GM12891 (cell line): Measurements from ENCODE around the gene TNS3.
"Not testable (repeated sequence)": the region's sequence is repeated elsewhere in the genome, so short reads cannot be mapped to it uniquely, and the experiment has no call there.

ENCODE experiments used
- DNase-seq: peaks from one replicate; pipeline ENCODE4 v3.0.0; 2011; ENCODE audit warnings: low spot score; ENCODE audit not compliant: insufficient read length
- FAIRE-seq: peaks from 2 replicates; lab custom pipeline; 2011; peaks lifted over from hg19 to GRCh38; lab: Jason Lieb, UNC
- PAX5 ChIP-seq: IDR thresholded peaks from 2 replicates; pipeline ENCODE4 v1.6.1; 2011; ENCODE audit warnings: low read length, moderate library complexity, mild to moderate bottlenecking; ENCODE audit not compliant: insufficient read depth, severe bottlenecking
- POLR2A ChIP-seq: IDR thresholded peaks from 2 replicates; pipeline ENCODE4 v1.6.1; 2011; ENCODE audit warnings: low read depth, low read length, control low read depth
- POLR2AphosphoS5 ChIP-seq: IDR thresholded peaks from 2 replicates; pipeline ENCODE4 v1.6.1; 2011; ENCODE audit warnings: low read depth, low read length, control low read depth
- POU2F2 ChIP-seq: IDR thresholded peaks from 2 replicates; pipeline ENCODE4 v1.6.1; 2011; ENCODE audit warnings: low read depth, mild to moderate bottlenecking, control low read depth, low read length, moderate library complexity
- SPI1 ChIP-seq: IDR thresholded peaks from 2 replicates; pipeline ENCODE4 v1.6.1; 2011; ENCODE audit warnings: low read depth, low read length, control low read depth
- TAF1 ChIP-seq: IDR thresholded peaks from 2 replicates; pipeline ENCODE4 v1.6.1; 2011; ENCODE audit warnings: low read depth, low read length, control low read depth

The TNS3 gene

DNA sequence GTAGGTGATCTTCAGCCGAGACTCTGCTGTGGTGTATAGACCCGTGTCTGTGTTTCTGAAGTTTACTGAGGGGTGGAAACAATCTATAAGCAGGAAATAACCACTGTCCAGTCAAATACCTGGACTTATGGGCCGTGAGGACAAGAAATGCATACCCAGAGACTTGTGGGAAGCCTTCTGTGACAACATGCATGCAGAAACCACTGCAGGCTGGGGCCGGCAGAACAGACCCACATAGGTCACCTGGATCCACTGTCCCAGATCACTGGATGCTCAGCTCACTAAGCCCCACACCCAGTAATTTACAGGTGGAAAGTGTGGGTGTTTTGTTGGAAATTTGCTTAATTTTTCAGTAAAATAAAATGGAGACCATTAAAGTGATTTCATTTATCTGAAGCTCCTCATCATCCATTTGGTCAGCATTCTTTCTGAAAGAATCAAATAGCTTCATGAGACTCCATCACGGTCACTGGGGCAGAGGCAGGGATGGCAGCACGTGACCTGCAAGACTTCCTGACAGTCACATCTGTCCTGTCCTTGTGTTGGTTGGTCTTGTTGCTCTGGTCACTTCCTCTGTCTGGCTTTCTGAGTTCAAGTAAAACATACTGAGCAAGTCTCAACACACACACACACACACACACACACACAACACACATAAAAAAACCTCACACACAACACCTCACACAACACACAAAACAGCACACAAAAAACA is 108.3 kb downstream of the TNS3 start:
- TF ChIP-seq SPI1 (peak; percentile 61), POLR2A (no peak)
- no peak for FAIRE-seq
- DNase-seq, result no peak

DNA sequence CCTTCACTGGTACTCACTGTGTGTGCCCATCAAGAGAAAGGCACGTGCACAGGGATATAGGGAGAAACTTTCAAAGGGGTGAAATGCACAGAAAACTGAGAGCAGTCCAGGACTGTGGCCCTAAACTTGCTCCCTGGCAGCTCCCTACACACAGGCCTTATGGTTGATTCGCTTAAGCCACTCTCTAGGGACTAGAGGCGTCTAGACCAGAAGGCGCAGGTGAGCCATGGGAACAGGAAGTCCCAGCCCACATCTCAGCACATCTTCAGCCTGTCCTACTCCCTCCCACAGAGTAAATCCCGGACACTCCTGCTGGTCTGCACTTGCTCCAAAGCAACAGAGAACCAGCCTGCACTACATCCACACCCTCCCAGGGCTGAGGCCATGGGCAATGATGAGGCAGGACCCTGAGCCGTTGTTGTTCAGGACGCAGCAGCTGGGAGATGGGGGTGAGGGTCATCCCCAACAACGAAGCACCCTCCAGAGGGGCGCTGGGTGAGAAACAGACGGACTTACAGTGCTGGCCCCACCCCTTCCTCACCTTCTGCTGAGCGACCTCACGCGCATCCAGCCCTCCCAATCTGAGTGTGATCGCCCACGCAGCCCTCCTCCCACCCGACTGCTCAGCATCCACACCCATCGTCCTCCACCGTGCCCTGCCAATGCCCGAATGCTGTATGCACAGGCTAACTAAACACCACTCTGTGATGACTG is 109.3 kb downstream of the TNS3 start:
- DNase-seq, result no peak
- peak; percentile 16; the same call in 1 of the 2 replicates for TF ChIP-seq SPI1
- no peak for TF ChIP-seq PAX5

DNA sequence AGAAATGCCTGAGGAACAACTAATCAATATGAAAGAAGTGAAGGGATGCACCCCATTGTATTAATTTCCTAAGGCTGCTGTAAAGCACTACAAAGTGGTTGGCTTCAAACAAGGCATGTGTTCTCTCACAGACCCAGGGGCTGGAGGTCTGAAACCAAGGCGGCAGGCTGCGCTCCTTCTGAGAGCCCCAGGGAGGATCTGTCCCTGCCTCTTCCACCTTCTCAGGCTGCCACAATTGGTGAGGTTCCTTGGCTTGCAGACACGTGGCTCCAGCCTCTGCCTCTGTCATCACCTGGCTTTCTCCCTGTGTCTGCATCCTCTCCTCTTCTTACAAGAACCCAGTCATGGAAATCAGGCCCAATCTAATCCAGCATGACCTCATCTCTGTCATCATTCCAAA is 110.1 kb downstream of the TNS3 start:
- FAIRE-seq, result no peak
- no peak for TF ChIP-seq POLR2AphosphoS5
- TF ChIP-seq TAF1, result no peak
- TF ChIP-seq SPI1, result no peak
- TF ChIP-seq POU2F2, result no peak
- no peak for TF ChIP-seq POLR2A
- no peak for TF ChIP-seq PAX5
- DNase-seq, result no peak

More for the DNA sequence above, 109.3 kb downstream of the TNS3 start:
- FAIRE-seq, result no peak

DNA sequence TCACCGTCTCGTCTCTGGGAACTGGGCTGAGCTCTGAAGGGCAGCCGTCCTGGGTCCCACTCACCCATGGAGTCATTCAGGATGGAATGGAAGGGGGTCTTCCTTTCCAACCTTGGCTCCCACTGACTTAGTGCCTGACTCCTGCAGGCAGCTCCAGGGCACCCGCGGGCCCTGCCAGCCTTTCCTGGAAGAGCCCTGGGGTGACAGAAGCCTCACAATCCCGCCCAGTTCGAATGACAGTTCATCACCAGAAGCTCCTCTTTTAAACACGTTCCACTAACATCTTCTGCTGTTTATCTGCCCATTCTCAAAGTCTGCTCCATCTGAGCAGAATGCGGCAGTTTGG is 110.6 kb downstream of the TNS3 start:
- FAIRE-seq, result no peak
- DNase-seq, result no peak

DNA sequence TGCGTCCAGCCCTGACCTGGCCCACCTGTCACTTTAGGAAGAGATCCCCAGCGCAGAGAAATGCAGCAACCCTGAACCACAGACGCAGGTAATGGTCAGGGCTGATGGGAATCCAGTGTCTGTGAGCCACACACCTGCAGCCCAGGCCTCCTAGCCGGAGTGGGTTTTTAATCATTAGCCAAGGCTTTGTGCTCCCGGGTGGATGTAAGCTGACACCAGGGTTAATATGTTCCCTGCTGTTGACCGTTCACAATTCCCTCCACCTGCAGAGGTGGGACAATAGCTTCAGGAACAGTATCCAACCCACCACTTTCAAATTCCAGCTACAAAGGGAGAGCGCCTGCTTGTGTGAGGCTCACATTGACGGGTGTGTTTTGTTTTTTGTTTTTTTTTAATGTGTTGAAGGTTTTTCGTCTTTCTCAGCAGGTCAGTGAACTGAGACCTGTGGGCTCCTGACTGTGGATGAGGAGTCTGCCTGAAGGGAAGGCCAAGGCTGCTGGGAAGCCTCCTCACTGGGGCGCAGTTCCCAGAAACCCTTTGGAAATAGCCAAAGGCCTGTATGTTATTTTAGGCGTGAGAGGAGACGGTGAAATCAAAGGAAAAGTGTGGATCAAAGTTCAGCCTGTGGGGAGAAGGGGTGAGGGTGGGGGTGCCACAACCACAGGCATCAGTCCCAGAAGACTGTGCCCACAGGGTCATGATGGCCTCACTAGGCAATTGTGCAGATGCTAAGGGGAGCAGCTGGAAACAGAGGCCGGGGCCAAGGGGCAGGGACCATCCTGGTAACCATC is 111.1 kb downstream of the TNS3 start:
- no peak for DNase-seq
- FAIRE-seq, result no peak
- TF ChIP-seq TAF1 (no peak), POLR2AphosphoS5 (no peak), SPI1 (no peak), POLR2A (no peak), PAX5 (no peak), POU2F2 (no peak)

More for the DNA sequence above, 110.6 kb downstream of the TNS3 start:
- TF ChIP-seq POU2F2 (no peak), PAX5 (no peak), TAF1 (no peak), POLR2A (no peak), POLR2AphosphoS5 (no peak), SPI1 (no peak)

DNA sequence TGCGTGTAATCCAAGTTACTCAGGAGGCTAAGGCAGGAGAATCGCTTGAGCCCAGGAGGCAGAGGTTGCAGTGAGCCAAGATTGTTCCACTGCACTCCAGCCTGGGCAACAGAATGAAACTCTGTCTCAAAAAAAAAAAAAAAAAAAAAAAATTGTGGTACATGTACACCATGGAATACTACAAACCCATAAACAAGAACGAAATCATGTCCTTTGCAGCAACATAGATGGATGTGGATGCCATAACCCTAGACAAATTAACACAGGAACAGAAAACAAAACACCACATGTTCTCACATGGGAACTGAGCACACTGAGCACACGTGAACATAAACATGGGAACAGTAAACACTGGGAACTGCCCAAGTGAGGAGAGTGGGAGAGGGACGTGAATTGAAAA is 112.1 kb downstream of the TNS3 start:
- DNase-seq, FAIRE-seq: not testable (repeated sequence)

DNA sequence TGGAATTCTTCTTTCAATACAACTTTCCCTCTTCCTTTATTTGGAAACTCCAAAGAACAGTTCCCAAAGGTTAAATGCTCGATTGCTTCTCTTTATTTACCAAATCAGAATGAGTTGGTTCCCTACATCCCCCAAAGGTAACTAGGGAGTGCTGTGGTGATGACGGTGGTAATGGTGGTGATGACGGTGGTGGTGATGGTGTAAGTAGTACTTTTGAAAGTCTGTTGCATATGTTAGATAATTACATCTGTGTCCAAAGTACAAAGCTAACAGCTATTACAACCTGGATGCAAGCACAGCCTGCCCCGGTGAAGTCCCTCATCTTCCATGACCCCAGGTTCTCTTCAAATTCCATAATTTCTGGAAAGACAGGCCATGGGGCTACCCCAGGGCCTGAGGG is 115.1 kb downstream of the TNS3 start:
- TF ChIP-seq TAF1 (no peak), POU2F2 (no peak), PAX5 (no peak), POLR2A (no peak), SPI1 (no peak), POLR2AphosphoS5 (no peak)
- no peak for DNase-seq
- FAIRE-seq, result no peak

DNA sequence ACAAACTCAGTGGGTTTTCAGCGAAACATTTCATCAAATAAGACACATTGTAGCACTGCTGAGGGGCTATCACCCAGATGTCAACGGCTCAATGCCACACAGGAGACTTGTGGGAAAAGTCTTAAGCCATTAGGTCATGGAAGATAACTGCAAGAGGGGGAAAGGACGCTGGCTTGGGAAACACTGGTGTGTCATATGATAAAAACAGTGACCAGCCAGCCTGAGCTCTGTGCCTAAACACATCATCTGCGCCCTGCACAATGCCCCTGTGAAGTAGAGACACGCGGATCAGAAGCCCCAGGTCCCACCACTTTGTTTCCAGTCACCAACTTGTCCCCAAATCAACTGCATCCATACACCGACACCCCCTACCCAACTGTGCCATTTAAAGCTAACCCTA is 116.7 kb downstream of the TNS3 start:
- FAIRE-seq, result no peak
- DNase-seq, result no peak
- TF ChIP-seq TAF1, result no peak
- TF ChIP-seq POLR2A, result no peak
- no peak for TF ChIP-seq POU2F2
- no peak for TF ChIP-seq POLR2AphosphoS5
- no peak for TF ChIP-seq PAX5
- TF ChIP-seq SPI1, result no peak

DNA sequence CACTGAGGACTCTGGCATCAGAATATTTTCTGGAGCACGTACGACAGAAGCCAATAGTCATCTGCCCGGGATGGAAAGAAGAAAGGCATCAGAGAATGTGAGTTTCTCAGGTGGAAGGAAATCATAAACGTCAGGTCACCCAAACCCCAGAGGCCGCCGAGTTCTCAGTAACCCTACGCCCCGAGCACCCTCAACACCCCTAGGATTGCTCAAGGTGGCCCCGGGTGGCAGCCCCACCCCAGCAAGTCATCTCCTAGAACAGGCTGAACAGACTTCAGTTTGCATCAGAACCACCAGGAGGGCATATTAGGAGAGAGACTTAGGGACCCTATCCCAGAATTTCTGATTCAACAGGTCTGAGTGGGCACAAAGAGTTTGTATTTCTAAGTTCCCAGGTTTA is 117.6 kb downstream of the TNS3 start:
- FAIRE-seq (no peak), DNase-seq (no peak)
- TF ChIP-seq POU2F2 (no peak), PAX5 (no peak), POLR2AphosphoS5 (no peak), POLR2A (no peak), SPI1 (no peak), TAF1 (no peak)

DNA sequence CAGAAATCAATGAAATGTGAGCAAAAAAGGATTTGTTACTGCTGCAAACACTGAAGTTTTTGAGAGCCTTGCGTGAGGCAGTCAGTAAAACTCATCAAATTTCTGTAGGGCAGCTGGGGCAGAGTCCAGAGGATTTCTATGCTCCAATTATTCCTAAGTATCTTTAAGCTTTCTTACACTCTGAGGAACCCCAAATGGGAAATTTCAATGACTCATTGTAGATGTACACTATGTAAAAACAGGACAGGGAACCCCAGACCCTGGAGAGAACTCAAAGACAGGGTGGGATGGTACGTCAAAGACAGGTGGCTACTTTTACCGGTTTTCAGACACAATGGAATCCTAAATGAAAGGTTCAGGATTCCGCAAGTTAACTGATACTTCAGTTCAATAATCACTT is 120.2 kb downstream of the TNS3 start:
- no peak for DNase-seq
- TF ChIP-seq TAF1 (no peak), SPI1 (no peak), PAX5 (no peak), POLR2A (no peak), POLR2AphosphoS5 (no peak), POU2F2 (no peak)
- no peak for FAIRE-seq

DNA sequence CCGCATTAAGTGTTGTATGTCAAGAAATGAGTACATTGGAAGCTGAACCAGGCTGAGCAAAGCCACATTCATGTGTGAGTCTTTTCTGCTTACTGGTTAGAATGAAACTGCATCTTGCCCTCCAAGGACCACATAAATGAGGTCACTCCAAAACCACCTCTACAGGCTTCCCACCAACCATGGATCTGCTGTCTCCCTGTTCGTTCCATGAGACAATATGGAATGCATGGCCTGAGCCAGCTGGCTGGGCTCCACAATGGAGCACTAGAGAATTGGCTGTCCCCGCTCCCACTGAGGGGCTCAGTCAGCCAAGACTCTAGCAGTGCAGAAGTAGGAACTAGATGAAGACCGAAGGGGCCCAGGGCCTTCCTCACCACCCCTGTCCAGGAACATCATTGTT is 120.8 kb downstream of the TNS3 start:
- no peak for DNase-seq
- no peak for TF ChIP-seq PAX5
- no peak for TF ChIP-seq POLR2AphosphoS5
- no peak for TF ChIP-seq POU2F2
- no peak for TF ChIP-seq TAF1
- no peak for TF ChIP-seq POLR2A
- no peak for TF ChIP-seq SPI1
- FAIRE-seq, result no peak
